GM21515 (cell line): ENCODE results near the gene SGIP1.

ENCODE experiments used
- ATAC-seq: cut with Tn5 transposase; IDR thresholded peaks from one replicate; pipeline ENCODE4 v1.9.1; 2021; ENCODE audit not compliant: unreplicated experiment

SGIP1 gene

DNA sequence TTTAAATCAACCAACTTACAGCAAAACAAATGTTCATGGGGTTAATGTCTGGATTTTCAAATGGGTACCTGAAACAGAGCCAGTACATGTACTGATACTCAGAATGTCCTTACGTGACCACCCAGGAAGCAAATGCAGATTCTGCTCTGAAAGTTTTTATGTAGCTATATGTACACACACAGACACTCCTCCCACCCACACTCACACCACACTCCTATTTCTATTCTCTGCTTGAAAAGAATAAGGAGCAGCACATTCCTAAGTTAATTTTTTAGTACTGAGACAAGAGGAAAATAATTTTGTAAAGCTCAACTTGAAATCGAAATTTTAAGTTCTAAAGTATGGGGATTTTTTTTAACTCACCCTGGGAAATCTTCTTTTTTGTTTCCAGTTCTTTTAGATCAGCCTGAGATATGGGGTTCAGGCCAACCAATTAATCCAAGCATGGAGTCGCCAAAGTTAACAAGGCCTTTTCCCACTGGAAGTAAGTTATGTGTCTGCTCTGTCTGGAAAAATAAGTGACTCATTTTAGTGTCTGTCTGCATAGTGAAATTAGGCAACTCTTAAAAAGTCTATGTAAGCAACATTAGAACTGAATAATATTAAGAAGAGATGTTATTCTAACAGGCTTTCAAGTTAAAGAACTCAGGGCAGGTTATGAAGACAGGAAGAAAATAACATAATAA lies 142.8 kb downstream of the SGIP1 start:
- ATAC-seq = no peak

DNA sequence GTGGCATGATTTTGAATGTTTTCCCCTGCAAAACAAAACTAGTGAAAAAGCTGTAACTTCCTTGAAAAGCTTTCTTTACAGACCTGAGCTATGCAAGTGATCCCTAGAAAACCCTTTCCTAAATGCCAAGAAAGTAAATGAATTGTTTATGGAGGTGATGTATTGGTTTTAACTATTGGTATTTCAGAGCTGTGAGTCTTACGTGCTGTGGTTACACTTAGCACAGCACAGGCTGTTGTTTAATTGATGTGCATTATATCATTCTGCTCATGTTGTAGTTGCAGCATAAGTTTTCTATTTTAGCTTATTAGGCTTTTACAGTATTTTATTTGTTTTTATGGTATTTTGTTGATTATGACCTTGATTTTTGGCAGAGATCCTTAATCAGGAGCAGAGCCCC lies 144.2 kb downstream of the SGIP1 start:
- no peak for ATAC-seq

GRCh38 chr1:66679140-66679539 lies 145.2 kb downstream of the SGIP1 start:
- ATAC-seq = no peak

DNA sequence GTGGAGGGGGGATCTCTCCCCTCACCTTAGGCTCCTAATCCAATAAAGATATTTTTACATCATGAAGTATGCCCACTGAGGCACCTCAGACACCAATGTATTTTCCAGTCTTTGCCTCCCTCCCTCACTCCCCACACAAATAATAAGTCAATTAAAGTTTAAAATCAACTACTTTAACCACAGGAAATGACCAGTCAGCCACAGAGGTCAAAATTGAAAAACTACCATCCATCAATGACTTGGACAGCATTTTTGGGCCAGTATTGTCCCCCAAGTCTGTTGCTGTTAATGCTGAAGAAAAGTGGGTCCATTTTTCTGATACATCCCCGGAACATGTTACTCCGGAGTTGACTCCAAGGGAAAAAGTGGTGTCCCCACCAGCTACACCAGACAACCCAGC lies 147.7 kb downstream of the SGIP1 start:
- no peak for ATAC-seq

- no peak for ATAC-seq
Measured at GRCh38 chr1:66682106-66682505, 148.2 kb downstream of the SGIP1 start.

GRCh38 chr1:66684353-66684752 lies 150.4 kb downstream of the SGIP1 start:
- ATAC-seq = no peak

- no peak for ATAC-seq
Measured at GRCh38 chr1:66685265-66685664, 151.3 kb downstream of the SGIP1 start.

GRCh38 chr1:66685670-66686069 lies 151.7 kb downstream of the SGIP1 start:
- no peak for ATAC-seq

GRCh38 chr1:66686406-66686805 lies 152.5 kb downstream of the SGIP1 start:
- no peak for ATAC-seq

DNA sequence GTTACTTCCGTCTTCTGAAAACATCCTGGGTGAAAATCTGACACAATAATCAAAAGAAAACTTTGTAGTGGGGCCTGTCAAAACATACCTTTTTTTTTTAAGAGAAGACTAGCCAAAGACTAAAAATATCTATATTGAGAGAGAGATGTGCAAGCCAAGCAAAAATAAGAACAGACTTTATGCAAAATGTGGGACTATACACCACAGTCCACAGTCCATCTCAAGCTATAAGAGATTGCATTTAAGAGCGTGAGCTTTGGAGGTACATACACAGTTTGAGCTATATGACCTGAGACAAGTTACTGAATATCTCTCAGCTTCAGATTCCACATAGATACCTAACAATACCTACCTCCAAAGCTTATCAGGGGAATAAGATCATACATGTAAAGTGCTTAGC lies 153.4 kb downstream of the SGIP1 start:
- ATAC-seq = no peak

- no peak for ATAC-seq
Measured at GRCh38 chr1:66690666-66691381, 156.9 kb downstream of the SGIP1 start.

GRCh38 chr1:66692681-66693080 lies 158.7 kb downstream of the SGIP1 start:
- no peak for ATAC-seq

DNA sequence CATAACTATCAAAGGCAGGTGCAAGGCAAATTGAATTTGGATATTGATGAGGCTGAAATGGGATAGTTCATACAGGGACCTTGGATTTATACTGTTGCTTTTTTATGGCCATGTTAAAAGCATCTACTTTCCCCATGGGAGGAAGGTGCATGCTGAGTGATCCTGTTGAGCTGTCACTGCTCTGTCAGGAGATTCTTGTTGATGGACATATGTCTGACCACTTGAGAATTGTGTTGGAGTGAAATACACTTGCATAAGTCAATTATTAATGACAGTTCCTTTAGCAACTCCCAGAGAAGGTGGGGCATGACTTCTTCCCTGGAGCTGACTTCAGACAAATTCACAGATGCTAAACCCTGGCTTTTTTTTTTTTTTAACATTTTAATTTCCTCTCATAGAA lies 159.9 kb downstream of the SGIP1 start:
- ATAC-seq = no peak

DNA sequence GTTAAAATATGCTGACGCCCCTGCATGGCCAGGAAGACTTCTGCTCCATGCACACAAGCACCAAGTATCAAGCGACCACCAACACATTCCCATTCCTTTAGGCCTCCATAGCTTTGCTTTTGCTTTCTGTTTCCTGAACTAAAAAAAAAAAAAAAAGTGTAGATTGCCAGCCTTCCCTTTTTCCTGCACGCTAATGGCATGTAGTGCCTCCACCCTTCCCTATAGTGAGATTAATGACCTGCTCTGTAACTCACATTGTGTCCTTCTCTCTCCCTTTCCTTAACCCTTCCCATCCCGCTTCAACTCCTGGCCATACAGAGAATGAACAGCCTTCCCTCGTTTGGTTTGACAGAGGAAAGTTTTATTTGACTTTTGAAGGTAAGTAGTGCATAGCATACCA lies 161.2 kb downstream of the SGIP1 start:
- no peak for ATAC-seq

DNA sequence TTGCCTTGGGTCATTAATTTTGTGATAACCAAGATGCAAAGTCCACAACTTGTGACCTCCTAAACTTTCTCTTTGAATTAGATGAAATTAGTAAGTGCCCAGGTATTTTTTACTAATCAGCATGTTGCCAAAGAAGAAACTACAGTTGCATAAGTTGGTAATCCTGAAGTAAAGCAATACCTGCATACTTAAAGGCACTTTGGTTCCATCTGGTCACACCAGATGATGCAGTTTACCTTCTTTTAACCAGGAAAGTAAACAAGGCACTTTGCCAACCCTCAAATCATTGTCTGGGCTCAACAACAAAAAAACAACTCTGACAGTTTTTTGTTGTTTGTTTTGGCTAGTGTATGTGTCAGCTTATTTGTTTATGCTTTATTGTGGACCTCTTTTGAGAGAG lies 162.8 kb downstream of the SGIP1 start:
- ATAC-seq = no peak

DNA sequence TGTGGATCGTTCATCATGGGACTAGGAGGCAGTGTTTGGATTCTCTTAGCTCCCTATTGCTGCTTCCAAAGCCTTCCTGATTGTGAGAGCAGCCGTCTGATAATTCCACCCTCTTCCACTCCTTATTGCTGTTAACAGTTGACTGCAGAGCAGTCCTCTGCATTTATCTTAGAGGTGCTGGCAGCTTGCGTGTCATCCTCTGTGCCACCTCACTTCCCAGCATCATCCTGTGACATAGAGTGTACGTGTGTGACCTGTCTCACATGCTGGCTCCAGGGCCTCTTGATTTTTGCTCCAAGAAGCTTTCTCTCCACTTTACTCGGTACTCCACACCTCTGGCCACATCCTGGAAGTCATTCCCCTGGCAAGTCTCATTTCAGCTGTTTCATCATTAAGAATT lies 165.3 kb downstream of the SGIP1 start:
- no peak for ATAC-seq

GRCh38 chr1:66704177-66704875 lies 170.4 kb downstream of the SGIP1 start:
- ATAC-seq = no peak

GRCh38 chr1:66705110-66705509 lies 171.2 kb downstream of the SGIP1 start:
- no peak for ATAC-seq

GRCh38 chr1:66711420-66711819 lies 177.5 kb downstream of the SGIP1 start:
- ATAC-seq = no peak

DNA sequence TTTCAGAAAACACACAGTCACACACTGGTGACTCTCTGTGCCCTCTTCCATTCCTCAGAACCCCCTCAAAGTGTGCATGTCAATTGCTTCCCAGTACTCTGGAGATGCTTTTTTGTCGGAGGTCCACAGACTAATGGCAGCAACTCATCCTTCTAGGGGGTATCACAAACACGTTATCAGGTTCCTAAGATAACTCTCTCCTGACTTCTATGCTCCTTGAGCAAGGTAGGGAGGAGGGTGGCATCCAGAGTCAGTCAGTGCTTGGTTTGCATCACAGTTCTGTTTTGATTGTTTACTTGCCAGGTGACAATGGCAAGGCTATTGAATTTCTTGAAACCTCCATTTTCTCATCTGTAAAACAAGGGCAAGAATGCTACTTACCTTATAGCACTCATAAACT lies 178.9 kb downstream of the SGIP1 start:
- no peak for ATAC-seq

- ATAC-seq = no peak
Measured at GRCh38 chr1:66723985-66724384, 190.0 kb downstream of the SGIP1 start.
